Nephron progenitor cell (in vitro differentiated cells): ENCODE data around the gene HOXC11.

Experiments used
- DNase-seq: peaks from one replicate; pipeline ENCODE4 v3.0.0; 2021
- H3K27ac Mint-ChIP-seq: 2 replicates; pipeline ENCODE4 v1.8.0; 2021; ENCODE audit warnings: mild to moderate bottlenecking, moderate library complexity, mixed read lengths
- H3K27me3 Mint-ChIP-seq: 2 replicates; pipeline ENCODE4 v1.8.0; 2021; ENCODE audit warnings: mild to moderate bottlenecking, low read depth, mixed read lengths; ENCODE audit not compliant: poor library complexity
- H3K36me3 Mint-ChIP-seq: 2 replicates; pipeline ENCODE4 v1.8.0; 2021; ENCODE audit warnings: low read depth, mixed read lengths
- H3K4me1 Mint-ChIP-seq: 2 replicates; pipeline ENCODE4 v1.8.0; 2021; ENCODE audit warnings: mixed read lengths
- H3K4me3 Mint-ChIP-seq: 2 replicates; pipeline ENCODE4 v1.8.0; 2021; ENCODE audit warnings: mild to moderate bottlenecking, moderate library complexity, mixed read lengths
- H3K9me3 Mint-ChIP-seq: 2 replicates; pipeline ENCODE4 v1.8.0; 2021; ENCODE audit warnings: mild to moderate bottlenecking, moderate library complexity, mixed read lengths
- CTCF ChIP-seq: fragments of 200-600 bp; sonication (generic); IDR thresholded peaks from 2 replicates; pipeline ENCODE4 v1.5.0; 2021; ENCODE audit warnings: antibody characterized with exemption

Gene HOXC11

GRCh38 chr12:54004063-54004840 is 31.3 kb downstream of the HOXC11 start:
- H3K4me3 Mint-ChIP-seq, result peak overlapping the region; percentile 98
- no peak for TF ChIP-seq CTCF
- H3K9me3 Mint-ChIP-seq, result no peaks in the 10 kb centered on the region
- H3K27ac Mint-ChIP-seq, result peak overlapping the region; percentile 97
- no peak for DNase-seq
- H3K27me3 Mint-ChIP-seq, result peaks cover 5% of the 10 kb centered on the region
- peaks cover 75% of the 10 kb centered on the region for H3K4me1 Mint-ChIP-seq
- H3K36me3 Mint-ChIP-seq, result peaks cover 45% of the 10 kb centered on the region

GRCh38 chr12:54004841-54005530 is 32.1 kb downstream of the HOXC11 start:
- DNase-seq, result peak; percentile 75
- H3K27me3 Mint-ChIP-seq, result peaks cover 5% of the 10 kb centered on the region
- H3K27ac Mint-ChIP-seq, result peak overlapping the region; percentile 97
- H3K4me1 Mint-ChIP-seq, result peaks cover 75% of the 10 kb centered on the region
- no peak for TF ChIP-seq CTCF
- H3K36me3 Mint-ChIP-seq, result peaks cover 48% of the 10 kb centered on the region
- H3K4me3 Mint-ChIP-seq, result peak overlapping the region; percentile 98
- H3K9me3 Mint-ChIP-seq, result no peaks in the 10 kb centered on the region

- H3K27me3 Mint-ChIP-seq, result peaks cover 5% of the 10 kb centered on the region
- peak overlapping the region; percentile 97 for H3K27ac Mint-ChIP-seq
- peaks cover 78% of the 10 kb centered on the region for H3K4me1 Mint-ChIP-seq
- no peak for TF ChIP-seq CTCF
- H3K9me3 Mint-ChIP-seq, result no peaks in the 10 kb centered on the region
- peak; percentile 68 for DNase-seq
- H3K36me3 Mint-ChIP-seq, result peaks cover 47% of the 10 kb centered on the region
- peak overlapping the region; percentile 98 for H3K4me3 Mint-ChIP-seq
Observed at GRCh38 chr12:54005531-54005852, 32.6 kb downstream of the HOXC11 start.

- DNase-seq, result peak; percentile 97
- Mint-ChIP-seq H3K4me3 (peak overlapping the region; percentile 98), H3K4me1 (peaks cover 80% of the 10 kb centered on the region), H3K27me3 (peaks cover 4% of the 10 kb centered on the region), H3K9me3 (no peaks in the 10 kb centered on the region), H3K27ac (peak overlapping the region; percentile 97), H3K36me3 (peaks cover 47% of the 10 kb centered on the region)
- peak; percentile 90 for TF ChIP-seq CTCF
Observed at GRCh38 chr12:54005853-54006558, 33.1 kb downstream of the HOXC11 start.

GRCh38 chr12:54006559-54007220 is 33.8 kb downstream of the HOXC11 start:
- Mint-ChIP-seq H3K4me3 (peak overlapping the region; percentile 98), H3K27ac (peak overlapping the region; percentile 97), H3K27me3 (no peaks in the 10 kb centered on the region), H3K36me3 (peaks cover 41% of the 10 kb centered on the region), H3K9me3 (no peaks in the 10 kb centered on the region), H3K4me1 (peaks cover 80% of the 10 kb centered on the region)
- TF ChIP-seq CTCF, result no peak
- DNase-seq, result peak; percentile 26
